Smooth muscle cell (in vitro differentiated cells): Measurements from ENCODE around the gene GLI3. TPM values are rescaled to one million over a fixed set of nuclear protein-coding genes. Genes with fewer than 3 reads are reported as not detected.

Source experiments
- DNase-seq: peaks from one replicate; lab custom pipeline; 2025; ENCODE audit not compliant: unreplicated experiment; lab: John Stamatoyannopoulos, UW
- H2AFZ ChIP-seq: fragments of 200-600 bp; sonication (generic); 2 replicates; pipeline ENCODE4 v1.6.0; 2016; ENCODE audit warnings: antibody characterized with exemption, low read depth, mild to moderate bottlenecking
- H3F3A ChIP-seq: fragments of 200-600 bp; sonication (generic); 2 replicates; pipeline ENCODE4 v1.6.0; 2017; ENCODE audit warnings: antibody characterized with exemption, low read depth
- H3K27ac ChIP-seq: fragments of 200-600 bp; sonication (generic); 2 replicates; pipeline ENCODE4 v1.5.1; 2016; ENCODE audit warnings: low read depth, mild to moderate bottlenecking
- H3K27me3 ChIP-seq: fragments of 200-600 bp; sonication (generic); 2 replicates; pipeline ENCODE4 v1.6.1; 2016; ENCODE audit warnings: low read depth, mild to moderate bottlenecking
- H3K36me3 ChIP-seq: fragments of 200-600 bp; sonication (generic); 2 replicates; pipeline ENCODE4 v1.5.1; 2016; ENCODE audit warnings: low read depth
- H3K4me1 ChIP-seq: fragments of 200-600 bp; sonication (generic); 2 replicates; pipeline ENCODE4 v1.5.1; 2016; ENCODE audit warnings: low read depth
- H3K4me2 ChIP-seq: fragments of 200-600 bp; sonication (generic); 2 replicates; pipeline ENCODE4 v1.6.0; 2016; ENCODE audit warnings: mild to moderate bottlenecking
- H3K4me3 ChIP-seq: fragments of 200-600 bp; sonication (generic); 2 replicates; pipeline ENCODE4 v1.5.1; 2016; ENCODE audit warnings: mild to moderate bottlenecking
- H3K79me2 ChIP-seq: fragments of 200-600 bp; sonication (generic); 2 replicates; pipeline ENCODE4 v1.6.0; 2016; ENCODE audit warnings: low read depth, mild to moderate bottlenecking
- H3K9ac ChIP-seq: fragments of 200-600 bp; sonication (generic); 2 replicates; pipeline ENCODE4 v1.6.0; 2016; ENCODE audit warnings: low read depth
- H3K9me3 ChIP-seq: fragments of 200-600 bp; sonication (generic); replicated peaks from 2 replicates; pipeline ENCODE4 v1.5.1; 2016; ENCODE audit warnings: low read depth
- H4K20me1 ChIP-seq: fragments of 200-600 bp; sonication (generic); 2 replicates; pipeline ENCODE4 v1.6.0; 2016; ENCODE audit warnings: low read depth
- CTCF ChIP-seq: fragments of 200-600 bp; sonication (generic); IDR thresholded peaks from 2 replicates; pipeline ENCODE4 v1.5.1; 2017; ENCODE audit warnings: borderline replicate concordance, mild to moderate bottlenecking, antibody characterized with exemption; ENCODE audit not compliant: insufficient read depth, poor library complexity, severe bottlenecking
- WGBS: methylation state at CpG from one replicate; pipeline ENCODE4 v1.1.7; 2016; ENCODE audit warnings: low lambda C conversion rate; 5-methylcytosine and 5-hydroxymethylcytosine counted together
- polyA plus RNA-seq: library from polyadenylated mRNA; unstranded; fragments of >200 nt; fragmentation: Nextera tagmentation; extraction: Ambion mirVana; gene quantifications from 2 replicates; pipeline ENCODE4 v1.2.1, GENCODE V29; 2016
- total RNA-seq: library from RNA; depleted of rRNA; stranded (reverse); fragments of >200 nt; gene quantifications from 2 replicates; pipeline ENCODE4 v1.2.3, GENCODE V29; 2014

The GLI3 gene
- total and polyA plus RNA-seq, 2 experiments from 2014 or later, result 31.1 to 70.4 TPM

GRCh38 chr7:42095791-42096190 is 141.2 kb downstream of the GLI3 start:
- Histone ChIP-seq H3K9me3 (no peaks in the 10 kb centered on the region), H4K20me1 (peaks cover 100% of the 10 kb centered on the region), H3K27ac (no peak overlapping the region), H3K36me3 (no peaks in the 10 kb centered on the region), H3K79me2 (peaks cover 33% of the 10 kb centered on the region), H2AFZ (no peak overlapping the region), H3K4me2 (peak overlapping the region; percentile 56), H3F3A (peaks cover 9% of the 10 kb centered on the region), H3K4me1 (peaks cover 30% of the 10 kb centered on the region), H3K4me3 (no peak overlapping the region), H3K9ac (no peak overlapping the region), H3K27me3 (no peaks in the 10 kb centered on the region)
- TF ChIP-seq CTCF, result no peak
- no peak for DNase-seq
- 89% methylated on average over 7 of the region's 7 CpGs for WGBS

GRCh38 chr7:42093349-42093905 is 143.6 kb downstream of the GLI3 start:
- no peak overlapping the region for H3K4me2 ChIP-seq
- 97% methylated on average over 2 of the region's 2 CpGs for WGBS
- H4K20me1 ChIP-seq, result peaks cover 100% of the 10 kb centered on the region
- no peak overlapping the region for H3K4me3 ChIP-seq
- H3K36me3 ChIP-seq, result no peaks in the 10 kb centered on the region
- no peak for DNase-seq
- H3K27me3 ChIP-seq, result no peaks in the 10 kb centered on the region
- H3K4me1 ChIP-seq, result peaks cover 43% of the 10 kb centered on the region
- H3K9ac ChIP-seq, result no peak overlapping the region
- no peak overlapping the region for H2AFZ ChIP-seq
- H3K27ac ChIP-seq, result no peak overlapping the region
- H3K9me3 ChIP-seq, result no peaks in the 10 kb centered on the region
- peaks cover 57% of the 10 kb centered on the region for H3K79me2 ChIP-seq
- H3F3A ChIP-seq, result peaks cover 9% of the 10 kb centered on the region
- TF ChIP-seq CTCF, result no peak

- H3K36me3 ChIP-seq, result no peaks in the 10 kb centered on the region
- H3K4me3 ChIP-seq, result no peak overlapping the region
- H2AFZ ChIP-seq, result no peak overlapping the region
- H3K9ac ChIP-seq, result no peak overlapping the region
- DNase-seq, result no peak
- WGBS, result 20% methylated on average over 24 of the region's 24 CpGs
- no peaks in the 10 kb centered on the region for H3K9me3 ChIP-seq
- peaks cover 74% of the 10 kb centered on the region for H3K79me2 ChIP-seq
- TF ChIP-seq CTCF, result no peak
- peaks cover 100% of the 10 kb centered on the region for H4K20me1 ChIP-seq
- peak overlapping the region; percentile 45 for H3K27ac ChIP-seq
- peak overlapping the region; percentile 66 for H3K4me2 ChIP-seq
- H3K27me3 ChIP-seq, result no peaks in the 10 kb centered on the region
- peaks cover 1% of the 10 kb centered on the region for H3F3A ChIP-seq
- H3K4me1 ChIP-seq, result peaks cover 46% of the 10 kb centered on the region
Measured at GRCh38 chr7:42091461-42092291, 145.3 kb downstream of the GLI3 start.
